ENCODE results near the gene ATP6V0A1. TPM values are rescaled to one million over a fixed set of nuclear protein-coding genes. Genes with fewer than 3 reads are reported as not detected.

The ATP6V0A1 gene
- total RNA-seq, 1 experiment from 2014 or later: 54.6 TPM

- no TSS peak for BruUV-seq (replicated peaks)
- ChIA-PET CTCF (no interaction called here), POLR2A (ENCODE audit: low non-redundant PET) (no interaction called here)
- Histone ChIP-seq H3K4me3 (ENCODE audit: low read depth, low read length, poor library complexity, severe bottlenecking) (no peak overlapping the region), H3K9me3 (ENCODE audit: low read depth, low read length, poor library complexity, severe bottlenecking) (no peaks in the 10 kb centered on the region), H3K4me1 (ENCODE audit: insufficient read depth, low read length, poor library complexity, severe bottlenecking) (peaks cover 10% of the 10 kb centered on the region), H3K27ac (ENCODE audit: low read depth, low read length, poor library complexity, severe bottlenecking) (no peak overlapping the region), H3K27me3 (replicated peaks; ENCODE audit: insufficient read depth, low read depth, low read length, poor library complexity) (no peaks in the 10 kb centered on the region), H3K36me3 (ENCODE audit: insufficient read depth, low read length, poor library complexity, severe bottlenecking) (peaks cover 18% of the 10 kb centered on the region)
- no peak for DNase-seq (ENCODE audit: low spot score)
- no peak for TF ChIP-seq CTCF (conservative IDR thresholded peaks at IDR 0.05; ENCODE audit: low read depth, low read length)
- TF ChIP-seq EZH2 (IDR thresholded peaks at IDR 0.05; ENCODE audit: borderline replicate concordance, low read depth, low read length, poor library complexity, severe bottlenecking): no peak
- intact Hi-C loops (cut with micrococcal nuclease; ENCODE audit: unreplicated experiment): no loop called here
These were observed 105.3 kb downstream of the ATP6V0A1 start for GRCh38 chr17:42563950-42564349.

- no peak overlapping the region for H3K4me3 ChIP-seq (ENCODE audit: low read depth, low read length, poor library complexity, severe bottlenecking)
- BruUV-seq (replicated peaks): no TSS peak
- H3K27me3 ChIP-seq (replicated peaks; ENCODE audit: insufficient read depth, low read depth, low read length, poor library complexity): no peaks in the 10 kb centered on the region
- no peak for DNase-seq (ENCODE audit: low spot score)
- TF ChIP-seq EZH2 (IDR thresholded peaks at IDR 0.05; ENCODE audit: borderline replicate concordance, low read depth, low read length, poor library complexity, severe bottlenecking) (no peak), CTCF (conservative IDR thresholded peaks at IDR 0.05; ENCODE audit: low read depth, low read length) (no peak)
- ChIA-PET POLR2A (ENCODE audit: low non-redundant PET) (no interaction called here), CTCF (no interaction called here)
- no peaks in the 10 kb centered on the region for H3K9me3 ChIP-seq (ENCODE audit: low read depth, low read length, poor library complexity, severe bottlenecking)
- intact Hi-C loops (cut with micrococcal nuclease; ENCODE audit: unreplicated experiment): no loop called here
- H3K4me1 ChIP-seq (ENCODE audit: insufficient read depth, low read length, poor library complexity, severe bottlenecking): peaks cover 10% of the 10 kb centered on the region
- peaks cover 28% of the 10 kb centered on the region for H3K36me3 ChIP-seq (ENCODE audit: insufficient read depth, low read length, poor library complexity, severe bottlenecking)
- H3K27ac ChIP-seq (ENCODE audit: low read depth, low read length, poor library complexity, severe bottlenecking): no peak overlapping the region
These were observed 106.3 kb downstream of the ATP6V0A1 start for GRCh38 chr17:42564815-42565522.

DNA sequence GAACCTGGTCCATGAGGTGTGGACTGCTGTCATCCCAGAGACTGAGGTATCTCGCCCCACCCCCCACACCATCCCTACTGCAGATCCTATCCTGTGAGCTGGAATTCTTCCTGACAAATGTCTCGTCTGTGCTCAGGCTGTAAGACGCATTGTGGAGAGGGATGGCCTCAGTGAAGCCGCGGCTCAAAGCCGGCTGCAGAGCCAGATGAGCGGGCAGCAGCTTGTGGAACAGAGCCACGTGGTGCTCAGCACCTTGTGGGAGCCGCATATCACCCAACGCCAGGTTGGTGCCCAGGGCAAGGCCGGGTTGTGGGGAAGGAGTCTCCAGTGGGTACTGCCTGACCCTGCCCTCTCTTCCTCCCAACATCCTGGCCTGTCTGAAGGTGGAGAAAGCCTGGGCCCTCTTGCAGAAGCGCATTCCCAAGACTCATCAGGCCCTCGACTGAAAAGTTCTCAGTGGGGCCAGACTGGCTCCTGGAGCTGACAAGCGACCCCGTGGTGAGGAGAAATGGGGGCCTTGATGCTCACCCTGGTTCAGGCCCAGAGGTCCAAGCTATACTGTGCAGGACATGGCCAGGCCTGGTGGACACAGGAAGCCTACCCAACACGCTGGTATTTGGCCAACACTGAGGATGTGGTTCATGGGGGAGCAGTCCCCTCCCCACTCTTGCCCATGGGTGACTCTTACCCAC lies 107.0 kb downstream of the ATP6V0A1 start:
- DNase-seq (ENCODE audit: low spot score): no peak
- H3K4me3 ChIP-seq (ENCODE audit: low read depth, low read length, poor library complexity, severe bottlenecking): no peak overlapping the region
- no peaks in the 10 kb centered on the region for H3K27me3 ChIP-seq (replicated peaks; ENCODE audit: insufficient read depth, low read depth, low read length, poor library complexity)
- H3K27ac ChIP-seq (ENCODE audit: low read depth, low read length, poor library complexity, severe bottlenecking): no peak overlapping the region
- peaks cover 33% of the 10 kb centered on the region for H3K36me3 ChIP-seq (ENCODE audit: insufficient read depth, low read length, poor library complexity, severe bottlenecking)
- intact Hi-C loops (cut with micrococcal nuclease; ENCODE audit: unreplicated experiment): no loop called here
- TF ChIP-seq EZH2 (IDR thresholded peaks at IDR 0.05; ENCODE audit: borderline replicate concordance, low read depth, low read length, poor library complexity, severe bottlenecking) (no peak), CTCF (conservative IDR thresholded peaks at IDR 0.05; ENCODE audit: low read depth, low read length) (no peak)
- BruUV-seq (replicated peaks): TSS peak; percentile 13
- peaks cover 10% of the 10 kb centered on the region for H3K4me1 ChIP-seq (ENCODE audit: insufficient read depth, low read length, poor library complexity, severe bottlenecking)
- ChIA-PET POLR2A (ENCODE audit: low non-redundant PET) (no interaction called here), CTCF (no interaction called here)
- H3K9me3 ChIP-seq (ENCODE audit: low read depth, low read length, poor library complexity, severe bottlenecking): no peaks in the 10 kb centered on the region
